ENCODE data around the gene TRA2B.

Gene TRA2B

GRCh38 chr3:185937689-185938374, at the start of gene TRA2B:
Gene TRA2B (minus strand): TSS chr3:185938014. CDS start chr3:185937860, 154 bp downstream.
- DNase-seq (ENCODE audit: low read depth) = peak; percentile 77

DNA sequence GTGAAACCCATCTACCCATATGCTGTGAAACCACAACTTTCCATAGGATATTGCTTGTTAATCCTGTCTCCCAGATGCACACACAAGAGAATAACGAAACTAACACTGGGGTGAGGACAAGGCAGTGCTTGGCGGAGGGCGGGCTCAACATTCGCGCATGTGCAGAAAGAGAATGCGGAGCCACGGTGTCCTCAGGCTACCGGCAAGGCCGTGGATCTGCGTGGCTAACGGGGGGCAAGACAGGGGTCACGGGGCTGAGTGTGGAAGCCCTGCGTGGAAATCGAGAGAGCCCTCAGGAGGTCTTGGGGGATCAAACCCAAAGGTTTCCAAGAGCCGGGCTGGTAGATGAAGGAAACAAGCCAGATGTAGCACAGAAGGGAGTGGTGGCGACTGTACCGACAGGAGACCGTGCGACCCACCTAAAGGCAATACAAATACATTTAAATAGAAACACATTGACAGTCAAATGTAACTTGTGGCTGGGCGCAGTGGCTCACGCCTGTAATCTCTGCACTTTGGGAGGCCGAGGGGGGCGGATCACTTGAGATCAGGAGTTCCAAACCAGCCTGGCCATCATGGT, 48.5 kb upstream of the TRA2B start:
- DNase-seq (ENCODE audit: low read depth) = no peak

DNA sequence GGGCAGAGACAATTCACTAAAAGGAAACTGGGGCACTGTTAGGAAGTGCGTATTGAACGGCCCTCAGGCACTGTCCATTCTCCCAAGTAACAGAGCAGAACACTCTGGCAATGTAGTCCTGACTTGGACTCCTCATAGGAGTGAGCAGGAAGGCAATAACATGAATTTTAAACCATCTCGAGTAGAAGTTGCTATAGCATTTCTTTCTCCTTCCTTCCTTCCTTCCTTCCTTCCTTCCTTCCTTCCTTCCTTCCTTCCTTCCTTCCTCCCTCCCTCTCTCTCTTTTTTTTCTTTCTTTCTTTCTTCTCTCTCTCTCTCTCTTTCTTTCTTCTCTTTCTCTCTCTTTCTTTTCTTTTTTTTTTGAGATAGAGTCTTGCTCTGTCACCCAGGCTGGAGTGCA, 46.4 kb upstream of the TRA2B start:
- no peak for DNase-seq (ENCODE audit: low read depth)

- no peak for DNase-seq (ENCODE audit: low read depth)
Observed at GRCh38 chr3:185983495-185984141, 45.8 kb upstream of the TRA2B start.

DNA sequence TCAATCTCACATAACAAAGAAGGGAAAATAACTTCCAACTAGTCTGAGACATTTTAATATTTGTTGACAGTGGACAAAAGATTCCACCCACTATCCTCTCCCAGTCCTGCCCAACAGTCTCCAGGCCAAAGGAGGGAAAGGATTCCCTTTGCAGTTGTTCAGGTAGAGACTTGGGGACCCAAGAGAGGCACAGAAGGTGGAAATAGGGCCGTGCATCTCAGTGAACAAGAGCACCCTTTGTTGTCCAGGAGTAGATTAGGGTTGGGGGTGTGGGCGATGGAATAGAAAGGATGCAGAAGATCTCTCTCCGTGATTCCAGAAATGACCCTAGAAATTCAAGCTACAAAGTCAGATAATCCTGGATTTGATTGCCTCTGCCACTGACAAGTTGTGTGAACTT, 44.8 kb upstream of the TRA2B start:
- DNase-seq (ENCODE audit: low read depth) = no peak

DNA sequence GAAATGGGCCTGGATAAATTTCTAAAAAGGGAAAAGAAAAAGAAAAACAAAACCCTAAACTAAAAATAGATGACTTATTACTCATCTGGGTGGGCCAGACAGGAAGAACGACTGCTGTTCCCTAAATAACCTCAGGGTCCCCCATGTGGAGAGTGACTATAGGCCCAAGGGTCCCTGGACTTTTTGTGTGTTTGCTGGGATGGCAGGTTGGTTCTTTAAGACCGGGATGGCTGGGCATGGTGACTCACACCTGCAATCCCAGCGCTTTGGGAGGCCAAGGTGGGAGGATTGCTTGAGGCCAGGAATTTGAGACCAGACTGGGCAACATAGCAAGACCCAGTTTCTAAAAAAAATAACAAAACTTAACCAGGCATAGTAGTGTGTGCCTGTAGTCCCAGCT, 43.8 kb upstream of the TRA2B start:
- DNase-seq (ENCODE audit: low read depth) = no peak

GRCh38 chr3:185979721-185980121, 41.9 kb upstream of the TRA2B start:
- no peak for DNase-seq (ENCODE audit: low read depth)

DNA sequence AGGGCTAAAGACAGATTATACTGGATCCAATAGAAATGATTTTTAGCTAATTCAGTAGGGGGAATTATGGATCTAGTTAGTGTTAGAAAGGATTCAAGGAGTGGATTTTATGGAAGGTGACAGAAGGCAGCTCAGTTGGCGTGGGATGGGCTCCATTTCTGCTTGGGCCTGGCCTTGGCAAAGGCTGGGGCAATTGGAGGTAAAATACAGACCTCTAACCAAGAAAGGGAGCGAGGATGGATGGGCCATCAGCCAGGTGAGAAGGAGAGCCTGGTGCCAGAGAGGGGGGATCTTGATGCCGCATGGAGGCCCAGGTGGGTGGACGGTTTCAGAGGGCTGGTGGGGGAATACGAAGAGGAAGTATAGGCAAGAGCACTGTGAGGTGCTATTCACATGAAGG, 40.7 kb upstream of the TRA2B start:
- no peak for DNase-seq (ENCODE audit: low read depth)

DNA sequence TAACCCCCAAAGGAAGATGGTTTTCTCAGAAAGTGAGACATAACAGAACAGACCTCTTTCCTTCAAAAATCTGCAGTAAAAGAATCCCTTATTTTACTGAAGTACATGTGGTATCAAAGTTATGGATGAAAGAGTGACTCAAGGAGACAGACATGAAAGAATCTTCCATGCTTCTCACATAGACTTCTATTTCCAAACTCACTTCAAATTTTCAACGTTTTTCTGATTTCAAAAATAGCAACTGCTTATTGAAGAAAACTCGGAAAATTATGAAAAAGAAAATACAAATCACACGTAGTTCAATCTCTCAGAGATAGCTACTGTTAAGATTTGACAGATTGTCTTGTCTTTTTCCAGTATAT, 39.8 kb upstream of the TRA2B start:
- no peak for DNase-seq (ENCODE audit: low read depth)

DNA sequence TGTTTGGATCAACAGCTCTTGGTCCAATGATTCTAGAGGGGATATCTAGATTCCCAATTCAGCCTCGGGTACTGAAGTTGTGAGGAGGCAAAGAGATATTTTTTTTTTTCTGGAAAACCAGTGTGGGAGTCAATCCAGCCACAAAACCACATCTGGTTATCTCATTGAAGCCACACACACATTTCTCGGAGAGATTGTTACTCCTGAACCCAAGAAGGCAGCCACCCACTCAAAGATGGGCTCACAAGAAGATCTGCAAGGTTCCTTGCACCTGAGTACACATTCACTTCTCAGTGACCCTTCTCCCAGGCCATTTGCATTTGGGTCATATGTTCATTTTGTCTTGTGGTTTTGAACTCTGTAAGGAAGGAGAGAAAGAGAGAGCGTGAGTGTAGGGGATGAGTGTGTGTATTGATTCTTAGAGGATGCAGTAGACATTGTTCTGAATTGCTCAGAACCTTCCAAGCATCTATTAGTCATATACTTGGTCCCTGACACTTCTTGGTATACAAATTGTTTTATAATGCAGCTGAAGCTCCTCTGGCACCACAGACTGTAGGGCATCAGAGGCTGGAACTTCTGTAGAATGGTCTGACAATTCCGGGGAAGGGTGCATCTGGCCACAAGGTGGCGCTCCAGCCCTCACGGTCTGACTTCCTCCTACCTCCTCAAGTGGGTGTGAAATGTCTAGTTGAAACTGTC, 39.3 kb upstream of the TRA2B start:
- no peak for DNase-seq (ENCODE audit: low read depth)

DNA sequence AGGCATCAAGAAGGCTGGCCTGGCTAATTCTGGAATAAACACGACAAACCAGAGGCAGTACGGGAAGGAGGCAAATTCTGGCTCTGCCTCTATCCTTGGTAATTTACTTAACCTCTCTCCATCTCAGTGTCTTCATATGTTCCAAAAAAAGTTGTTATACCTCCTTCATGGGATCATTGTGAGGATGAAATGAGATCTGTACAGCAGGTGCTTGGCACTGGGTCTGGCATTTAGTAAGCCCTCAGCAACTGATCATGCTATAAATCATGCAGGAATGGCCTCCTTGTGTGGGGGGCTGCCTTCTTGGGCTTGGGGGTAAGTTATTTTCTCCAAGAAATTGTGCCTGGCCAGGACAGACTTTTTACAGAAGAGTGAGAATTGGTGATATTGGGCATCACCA, 38.3 kb upstream of the TRA2B start:
- DNase-seq (ENCODE audit: low read depth) = no peak

DNA sequence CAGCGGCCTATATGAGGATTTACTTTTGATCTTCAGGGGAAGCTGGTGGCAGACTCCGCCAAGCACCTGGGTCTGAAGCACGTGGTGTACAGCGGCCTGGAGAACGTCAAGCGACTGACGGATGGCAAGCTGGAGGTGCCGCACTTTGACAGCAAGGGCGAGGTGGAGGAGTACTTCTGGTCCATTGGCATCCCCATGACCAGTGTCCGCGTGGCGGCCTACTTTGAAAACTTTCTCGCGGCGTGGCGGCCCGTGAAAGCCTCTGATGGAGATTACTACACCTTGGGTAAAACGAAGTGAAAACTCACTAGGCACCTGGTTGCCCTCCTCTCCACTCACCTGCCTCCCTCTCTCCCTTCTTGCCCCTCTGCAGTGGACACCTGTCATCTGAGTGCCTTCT, 33.8 kb upstream of the TRA2B start:
- no peak for DNase-seq (ENCODE audit: low read depth)

- no peak for DNase-seq (ENCODE audit: low read depth)
Observed at GRCh38 chr3:185968168-185968567, 30.4 kb upstream of the TRA2B start.

DNA sequence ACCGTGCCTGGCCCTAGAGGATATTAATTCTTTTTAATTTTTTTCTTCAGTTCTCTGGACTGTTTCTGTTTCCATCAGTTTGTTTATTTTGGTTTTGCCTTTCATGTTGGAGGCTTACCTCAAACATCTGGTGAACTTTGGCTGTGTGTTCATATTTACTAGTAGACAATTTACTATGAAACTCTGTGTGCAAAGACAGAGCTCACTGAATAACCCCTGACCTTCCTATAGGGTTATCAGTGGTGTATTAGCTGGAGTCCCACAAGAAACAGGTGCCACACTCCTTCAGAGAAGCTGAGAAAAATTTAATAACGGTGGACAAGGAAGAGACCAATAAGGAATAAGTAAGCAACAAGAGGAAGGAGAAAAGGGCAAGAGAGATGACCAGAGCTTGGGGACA, 28.8 kb upstream of the TRA2B start:
- DNase-seq (ENCODE audit: low read depth) = no peak

GRCh38 chr3:185965496-185965895, 27.7 kb upstream of the TRA2B start:
- DNase-seq (ENCODE audit: low read depth) = no peak

GRCh38 chr3:185961675-185962232, 23.9 kb upstream of the TRA2B start:
- no peak for DNase-seq (ENCODE audit: low read depth)

DNA sequence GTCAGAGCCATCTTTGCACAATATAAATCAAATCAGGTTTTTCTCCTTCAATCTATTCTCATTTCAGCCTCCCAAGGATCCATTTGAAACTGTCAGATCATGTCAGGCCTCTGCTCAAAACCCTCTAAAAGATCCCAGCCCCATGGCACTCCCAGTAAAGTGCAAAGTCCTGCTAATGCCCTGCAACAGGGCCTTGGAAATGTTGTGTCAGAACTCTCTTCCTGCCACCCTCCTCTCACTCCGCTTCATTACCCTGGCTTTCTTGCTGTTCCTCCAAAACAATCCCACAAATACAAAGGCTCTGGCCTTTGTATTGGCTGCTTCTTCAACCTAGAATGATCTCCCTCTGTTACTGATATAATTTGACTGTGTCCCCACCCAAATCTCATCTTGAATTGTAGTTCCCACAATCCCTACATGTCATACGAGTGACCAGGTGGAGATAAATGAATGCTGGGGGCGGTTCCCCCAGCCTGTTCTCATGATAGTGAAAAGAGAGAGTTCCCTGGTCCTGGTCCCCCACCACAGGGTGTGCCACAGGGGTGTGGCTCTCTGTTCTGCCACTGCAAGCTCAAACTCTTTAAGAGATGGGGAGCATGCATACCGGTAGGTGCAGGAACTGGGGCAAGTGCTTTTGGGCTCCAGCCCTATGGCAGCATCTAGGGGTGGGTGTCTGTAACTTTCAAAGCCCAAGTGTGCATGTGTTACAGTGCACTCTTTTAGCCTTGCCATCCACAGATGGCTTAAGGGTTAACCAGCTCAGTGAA, 22.9 kb upstream of the TRA2B start:
- DNase-seq (ENCODE audit: low read depth) = no peak

- DNase-seq (ENCODE audit: low read depth) = no peak
Observed at GRCh38 chr3:185959609-185960521, 22.1 kb upstream of the TRA2B start.

GRCh38 chr3:185958626-185959025, 20.8 kb upstream of the TRA2B start:
- no peak for DNase-seq (ENCODE audit: low read depth)

DNA sequence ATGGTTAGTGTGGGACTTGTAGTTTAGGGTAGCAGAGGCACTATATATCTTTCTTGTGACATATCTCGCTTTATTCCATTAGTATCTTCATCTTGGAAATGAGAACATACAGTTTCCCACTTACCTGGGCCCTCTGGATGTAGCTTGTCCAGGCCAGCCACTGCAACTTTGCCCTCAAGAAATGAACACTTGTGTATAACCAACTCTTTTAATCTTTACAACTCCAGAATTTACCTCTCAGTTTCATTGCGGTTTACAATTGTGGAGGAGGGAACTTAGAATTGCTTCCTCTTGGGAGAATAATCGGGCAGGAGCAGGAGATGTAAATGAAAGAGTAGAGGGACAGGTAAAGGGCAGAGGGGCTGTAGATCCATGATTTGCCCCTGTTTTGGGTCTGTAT, 18.4 kb upstream of the TRA2B start:
- no peak for DNase-seq (ENCODE audit: low read depth)

DNA sequence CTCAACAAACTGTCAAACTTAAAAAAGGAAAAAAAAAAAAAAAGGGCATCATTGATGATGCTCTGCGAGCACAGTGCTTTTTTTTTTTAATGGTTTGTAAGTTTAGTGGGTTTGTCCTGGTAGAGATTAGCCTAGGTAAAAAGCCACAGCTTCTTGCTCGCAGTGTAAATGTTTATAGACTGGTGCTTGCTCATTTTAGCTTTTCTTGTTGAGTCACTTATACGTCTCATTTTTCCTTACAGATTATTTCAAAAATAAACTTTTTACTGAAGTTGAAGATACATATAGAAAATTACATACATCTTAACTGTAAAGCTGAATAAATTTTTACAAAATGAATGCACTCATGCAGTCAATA, 16.5 kb upstream of the TRA2B start:
- no peak for DNase-seq (ENCODE audit: low read depth)
